Measurements from ENCODE around the gene PSAP. TPM values are rescaled to one million over a fixed set of nuclear protein-coding genes. Genes with fewer than 3 reads are reported as not detected.

PSAP gene
- total RNA-seq, 1 experiment from 2014 or later = 336 TPM

DNA sequence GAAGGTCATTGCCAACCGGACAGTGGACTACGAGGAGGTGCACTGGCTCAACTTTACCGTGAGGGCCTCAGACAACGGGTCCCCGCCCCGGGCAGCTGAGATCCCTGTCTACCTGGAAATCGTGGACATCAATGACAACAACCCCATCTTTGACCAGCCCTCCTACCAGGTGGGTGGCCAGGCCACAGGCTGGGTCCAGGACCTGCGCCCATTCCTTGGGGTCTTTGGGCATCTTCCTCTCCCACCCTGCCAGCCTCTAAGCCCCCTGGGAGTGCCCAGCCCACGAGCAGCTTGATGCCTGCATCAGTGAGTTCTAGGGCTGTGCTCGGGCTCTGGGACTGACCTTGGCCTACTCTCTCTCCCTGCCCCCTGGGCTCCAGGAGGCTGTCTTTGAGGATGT lies 51.9 kb downstream of the PSAP start:
- Histone ChIP-seq H3K27me3 (ENCODE audit: insufficient read depth, low read length) (0 out of 2 replicates have a peak, but pooled peaks cover 2% of the 10 kb centered on the region), H2BK15ac (ENCODE audit: low read depth, low read length) (no peak overlapping the region), H3K14ac (ENCODE audit: insufficient read depth, low read length) (no peak overlapping the region), H2BK5ac (ENCODE audit: insufficient read length, low read length) (no peak overlapping the region), H4K8ac (replicated peaks; ENCODE audit: insufficient read length, low read depth, low read length) (no peak overlapping the region), H3K79me2 (ENCODE audit: insufficient read depth, low read length) (no peaks in the 10 kb centered on the region), H4K91ac (ENCODE audit: insufficient read length, low read depth, low read length) (no peak overlapping the region), H3K23ac (ENCODE audit: insufficient read length, low read depth, low read length) (no peak overlapping the region), H3K79me1 (ENCODE audit: insufficient read depth, low read depth, low read length, poor library complexity, severe bottlenecking) (no peaks in the 10 kb centered on the region), H3K23me2 (ENCODE audit: insufficient read length, low read depth, low read length, poor library complexity, severe bottlenecking) (no peaks in the 10 kb centered on the region), H3K56ac (ENCODE audit: insufficient read length, low read depth, low read length) (no peak overlapping the region), H2AK5ac (ENCODE audit: insufficient read length, low read length) (no peak overlapping the region), H2BK20ac (ENCODE audit: low read depth, low read length, poor library complexity, severe bottlenecking) (no peak overlapping the region), H3K4me2 (ENCODE audit: insufficient read depth, insufficient read length, low read length) (no peak overlapping the region), H2BK12ac (ENCODE audit: insufficient read length, low read depth, low read length) (no peak overlapping the region), H2BK120ac (ENCODE audit: low read depth, low read length, poor library complexity, severe bottlenecking) (no peak overlapping the region), H3K18ac (ENCODE audit: insufficient read length, low read depth, low read length) (no peak overlapping the region), H3K27ac (ENCODE audit: insufficient read length, low read depth, low read length) (no peak overlapping the region), H3T11ph (ENCODE audit: low read length) (no peak overlapping the region), H3K4me1 (ENCODE audit: insufficient read depth, low read length) (no peaks in the 10 kb centered on the region), H4K20me1 (ENCODE audit: control insufficient read depth, insufficient read depth, insufficient read length) (no peaks in the 10 kb centered on the region), H3K9ac (ENCODE audit: extremely low read depth, insufficient read length, low read length) (no peak overlapping the region), H3K4ac (ENCODE audit: low read depth, low read length) (no peak overlapping the region), H3K9me3 (ENCODE audit: control insufficient read depth, low read depth, low read length) (no peaks in the 10 kb centered on the region), H2AFZ (ENCODE audit: low read length) (no peak overlapping the region), H4K5ac (ENCODE audit: insufficient read length, low read depth, low read length) (no peak overlapping the region)
- H3K4me3 Mint-ChIP-seq = no peak overlapping the region
- H3K27ac Mint-ChIP-seq = no peak overlapping the region
- no peak for DNase-seq
- peaks cover 0 to 3% of the 10 kb centered on the region in 2 experiments; a peak in 1 of 4 replicates for H3K4me1 Mint-ChIP-seq
- peaks cover 4% of the 10 kb centered on the region for H3K27me3 Mint-ChIP-seq (ENCODE audit: low read depth)
- no peaks in the 10 kb centered on the region for H3K36me3 Mint-ChIP-seq (ENCODE audit: insufficient read depth in 1 of 3, low read depth in 3 of 3)
- WGBS (ENCODE audit: extremely low coverage, insufficient read length, low lambda C conversion rate) = no CpG with 5 or more reads among the region's 10 CpGs
- no peaks in the 10 kb centered on the region; a peak in 1 of 5 replicates for H3K9me3 Mint-ChIP-seq
- TF ChIP-seq, protein P1, sequence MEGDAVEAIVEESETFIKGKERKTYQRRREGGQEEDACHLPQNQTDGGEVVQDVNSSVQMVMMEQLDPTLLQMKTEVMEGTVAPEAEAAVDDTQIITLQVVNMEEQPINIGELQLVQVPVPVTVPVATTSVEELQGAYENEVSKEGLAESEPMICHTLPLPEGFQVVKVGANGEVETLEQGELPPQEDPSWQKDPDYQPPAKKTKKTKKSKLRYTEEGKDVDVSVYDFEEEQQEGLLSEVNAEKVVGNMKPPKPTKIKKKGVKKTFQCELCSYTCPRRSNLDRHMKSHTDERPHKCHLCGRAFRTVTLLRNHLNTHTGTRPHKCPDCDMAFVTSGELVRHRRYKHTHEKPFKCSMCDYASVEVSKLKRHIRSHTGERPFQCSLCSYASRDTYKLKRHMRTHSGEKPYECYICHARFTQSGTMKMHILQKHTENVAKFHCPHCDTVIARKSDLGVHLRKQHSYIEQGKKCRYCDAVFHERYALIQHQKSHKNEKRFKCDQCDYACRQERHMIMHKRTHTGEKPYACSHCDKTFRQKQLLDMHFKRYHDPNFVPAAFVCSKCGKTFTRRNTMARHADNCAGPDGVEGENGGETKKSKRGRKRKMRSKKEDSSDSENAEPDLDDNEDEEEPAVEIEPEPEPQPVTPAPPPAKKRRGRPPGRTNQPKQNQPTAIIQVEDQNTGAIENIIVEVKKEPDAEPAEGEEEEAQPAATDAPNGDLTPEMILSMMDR (conservative IDR thresholded peaks at IDR 0.05) = no peak

Measured in H9 (cell line).